Activated naive CD8-positive, alpha-beta T cell treated with anti-CD3 and anti-CD28 coated beads, Interleukin-2, amount 10 ng/mL, durations not matched to agents 7 days and 5 days (primary cell): ENCODE measurements around the gene SOX15. TPM values are rescaled to one million over a fixed set of nuclear protein-coding genes. Genes with fewer than 3 reads are reported as not detected.
A peak's percentile ranks its signal among the peaks of the same experiment; 100 is the strongest.

Experiments
- ATAC-seq: fragments of 150-1000 bp; cut with Tn5 transposase; one replicate; pipeline ENCODE4 v1.10.0; 2021; ENCODE audit warnings: low read depth, moderate library complexity
- POLR2A ChIA-PET: fragments of 350-600 bp; sonication (Branson Sonifier 250); formaldehyde crosslinking; loops from one replicate; lab custom pipeline; 2021; ENCODE audit warnings: antibody characterized with exemption; lab: Charles Lee
- DNase-seq: peaks from one replicate; pipeline ENCODE4 v3.0.0; 2021
- H3K27ac Mint-ChIP-seq: one replicate; pipeline ENCODE4 v1.8.0; 2022; ENCODE audit warnings: mild to moderate bottlenecking, mixed read lengths
- H3K27me3 Mint-ChIP-seq: one replicate; pipeline ENCODE4 v1.8.0; 2022; ENCODE audit warnings: mild to moderate bottlenecking, moderate library complexity, mixed read lengths
- H3K36me3 Mint-ChIP-seq: one replicate; pipeline ENCODE4 v1.8.0; 2021; ENCODE audit warnings: mild to moderate bottlenecking, mixed read lengths
- H3K4me1 Mint-ChIP-seq: one replicate; pipeline ENCODE4 v1.8.0; 2021; ENCODE audit warnings: mixed read lengths
- H3K4me3 Mint-ChIP-seq: one replicate; pipeline ENCODE4 v1.8.0; 2022; ENCODE audit warnings: mild to moderate bottlenecking, moderate library complexity, mixed read lengths
- H3K9me3 Mint-ChIP-seq: one replicate; pipeline ENCODE4 v1.8.0; 2021; ENCODE audit warnings: mixed read lengths
- total RNA-seq, 2 experiments: library from RNA; stranded (reverse); gene quantifications; one replicate each; pipeline ENCODE4 v1.2.3, GENCODE V29; 2021

Gene SOX15
- total RNA-seq, 2 experiments from 2014 or later: 0.30 to 0.57 TPM

DNA sequence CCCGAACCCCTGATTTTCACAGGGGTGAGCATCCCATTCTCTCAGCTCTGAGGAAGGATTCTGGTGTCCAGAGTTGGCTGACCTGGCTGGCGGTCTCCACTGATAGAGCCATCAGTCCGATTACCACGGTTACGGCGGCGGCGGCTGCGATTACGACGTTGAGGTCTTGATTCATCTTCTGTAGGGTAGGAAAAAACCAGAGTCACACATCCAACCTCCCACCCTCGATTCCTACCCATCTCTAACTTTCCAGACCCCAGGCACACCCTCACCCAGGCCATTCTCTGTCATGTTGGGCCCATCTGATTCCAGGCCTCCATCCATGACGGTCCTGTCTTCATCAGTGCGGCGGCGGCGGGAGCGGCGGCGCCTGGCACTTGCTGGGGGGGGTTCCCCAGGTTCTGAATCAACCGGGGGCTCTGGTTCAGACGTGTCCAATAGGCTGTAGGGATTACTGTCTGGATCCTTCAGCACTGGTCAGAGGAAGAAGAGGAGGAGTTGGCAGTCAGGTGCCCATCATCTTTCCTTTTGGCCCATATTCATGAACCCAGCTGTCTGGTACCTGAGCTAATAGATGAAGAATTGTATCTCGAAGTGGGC, 2.6 kb upstream of the SOX15 start:
- ATAC-seq (no peak), DNase-seq (no peak)
- H3K36me3 Mint-ChIP-seq: peaks cover 21% of the 10 kb centered on the region
- H3K4me3 Mint-ChIP-seq: no peak overlapping the region
- POLR2A ChIA-PET: no interaction called here
- H3K4me1 Mint-ChIP-seq: no peaks in the 10 kb centered on the region
- no peak overlapping the region for H3K27ac Mint-ChIP-seq
- H3K27me3 Mint-ChIP-seq: no peaks in the 10 kb centered on the region
- no peaks in the 10 kb centered on the region for H3K9me3 Mint-ChIP-seq

DNA sequence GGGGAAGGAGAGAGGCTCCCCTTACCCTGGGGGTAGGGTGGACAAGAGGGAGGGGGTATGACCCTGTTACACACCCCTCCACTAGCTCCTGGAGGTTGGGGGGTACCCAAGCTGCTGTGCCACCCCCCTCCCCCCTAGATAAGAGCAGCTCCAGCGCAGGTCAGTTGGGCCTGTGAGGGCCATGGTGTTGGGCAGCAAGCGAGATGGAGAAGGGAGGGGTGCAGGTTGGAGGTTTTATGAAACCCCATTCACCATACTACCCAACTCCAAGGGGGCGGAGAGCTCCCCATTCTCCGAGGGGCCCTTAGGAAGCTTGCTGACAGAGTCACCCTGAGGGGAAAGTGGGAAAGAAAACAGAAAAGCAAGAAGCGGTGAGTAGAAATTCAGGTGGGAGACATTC, 1.7 kb upstream of the SOX15 start:
- Mint-ChIP-seq H3K27me3 (no peaks in the 10 kb centered on the region), H3K9me3 (no peaks in the 10 kb centered on the region), H3K36me3 (peaks cover 21% of the 10 kb centered on the region), H3K27ac (no peak overlapping the region), H3K4me1 (peaks cover 3% of the 10 kb centered on the region), H3K4me3 (no peak overlapping the region)
- POLR2A ChIA-PET: interaction anchor here (1.7 kb wide), 1 partner anchor 16 kb away, joined by 4 read pairs; no protein-coding TSS in a partner anchor
- DNase-seq (no peak), ATAC-seq (no peak)

- POLR2A ChIA-PET: interaction anchor here (1.7 to 2.4 kb wide), 2 partner anchors 15 to 96 kb away, joined by 4 to 10 read pairs; partner anchors contain the start of gene TP53
- Mint-ChIP-seq H3K4me3 (no peak overlapping the region), H3K27ac (peak overlapping the region; percentile 49), H3K9me3 (no peaks in the 10 kb centered on the region), H3K27me3 (no peaks in the 10 kb centered on the region), H3K4me1 (peaks cover 3% of the 10 kb centered on the region), H3K36me3 (peaks cover 21% of the 10 kb centered on the region)
- DNase-seq (no peak), ATAC-seq (no peak)
These were observed 849 bp upstream of the SOX15 start for GRCh38 chr17:7590743-7591142.

DNA sequence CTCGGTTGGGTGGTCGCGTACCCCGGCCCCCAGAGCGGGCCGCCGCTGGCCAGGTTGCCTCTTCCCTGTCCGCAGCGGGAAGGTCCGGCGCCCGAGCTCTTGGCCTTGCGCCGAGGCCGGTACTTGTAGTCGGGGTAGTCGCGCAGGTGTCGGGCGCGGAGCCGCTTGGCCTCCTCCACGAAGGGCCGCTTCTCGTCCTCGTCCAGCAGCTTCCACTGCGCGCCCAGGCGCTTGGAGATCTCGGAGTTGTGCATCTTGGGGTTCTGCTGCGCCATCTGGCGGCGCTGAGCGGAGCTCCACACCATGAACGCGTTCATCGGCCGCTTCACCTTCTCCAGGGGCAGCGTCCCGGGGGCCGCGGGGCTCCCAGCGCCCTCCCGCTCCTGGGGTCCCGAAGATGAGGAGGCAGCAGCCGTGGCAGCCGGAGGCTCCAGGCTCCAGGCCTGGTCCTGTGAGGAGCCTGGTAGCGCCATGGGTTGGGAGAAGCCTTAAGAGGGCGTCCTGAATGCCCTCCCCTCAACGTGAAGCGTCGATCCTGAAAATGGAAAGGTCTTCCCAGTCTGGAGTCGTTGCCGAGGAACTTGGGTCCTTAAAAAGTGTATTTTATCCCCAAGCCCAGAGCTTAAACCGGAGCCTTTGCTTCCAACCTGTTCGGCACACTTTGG, 558 bp downstream of the SOX15 start:
- H3K4me1 Mint-ChIP-seq: peaks cover 9% of the 10 kb centered on the region
- H3K9me3 Mint-ChIP-seq: no peaks in the 10 kb centered on the region
- peak; percentile 81 for ATAC-seq
- POLR2A ChIA-PET: interaction anchor here (0.9 to 2.4 kb wide), 9 partner anchors 10 to 152 kb away, joined by 3 to 10 read pairs (median 4); partner anchors contain the start of genes CD68, FGF11 and TP53
- no peak overlapping the region for H3K4me3 Mint-ChIP-seq
- peak; percentile 81 for DNase-seq
- no peak overlapping the region for H3K27ac Mint-ChIP-seq
- peaks cover 16% of the 10 kb centered on the region for H3K36me3 Mint-ChIP-seq
- no peaks in the 10 kb centered on the region for H3K27me3 Mint-ChIP-seq

DNA sequence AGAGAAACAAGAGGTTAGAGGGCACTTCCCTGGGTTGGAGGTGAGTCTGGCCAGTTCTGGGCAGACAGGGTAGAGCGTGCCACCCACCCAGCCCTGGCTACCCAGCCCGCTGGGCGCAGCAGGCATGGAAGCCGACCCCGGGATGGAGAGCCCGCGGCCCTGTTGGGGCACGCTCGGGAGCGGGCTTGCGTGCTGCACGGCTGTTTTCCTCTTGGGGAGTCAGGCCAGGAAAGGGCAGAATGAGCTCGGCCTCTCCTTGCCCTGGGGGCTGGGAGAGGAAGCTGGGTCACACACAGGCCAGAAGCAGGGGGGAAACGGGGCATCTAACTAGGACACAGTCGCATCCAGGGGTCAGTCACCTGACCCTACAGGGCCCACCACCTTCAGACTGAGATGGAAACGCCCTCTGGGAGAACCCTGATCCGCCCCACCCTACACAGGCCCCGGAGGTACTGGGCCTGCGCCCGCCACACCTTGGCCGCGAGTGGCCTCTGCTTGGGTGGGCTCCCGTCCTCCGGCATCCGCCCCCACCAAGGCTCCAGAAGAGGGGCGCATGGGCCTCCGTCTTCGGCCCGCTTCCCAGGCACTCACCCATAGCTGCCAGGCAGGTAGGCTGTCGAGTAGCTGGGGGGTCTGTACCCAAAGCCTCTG, 1.2 kb downstream of the SOX15 start:
- peaks cover 11% of the 10 kb centered on the region for H3K36me3 Mint-ChIP-seq
- no peak for DNase-seq
- H3K9me3 Mint-ChIP-seq: no peaks in the 10 kb centered on the region
- POLR2A ChIA-PET: interaction anchor here (0.9 to 2.4 kb wide), 9 partner anchors 9 to 152 kb away, joined by 3 to 10 read pairs (median 4); partner anchors contain the start of genes CD68, FGF11 and TP53
- H3K4me3 Mint-ChIP-seq: no peak overlapping the region
- ATAC-seq: no peak
- peaks cover 10% of the 10 kb centered on the region for H3K4me1 Mint-ChIP-seq
- no peak overlapping the region for H3K27ac Mint-ChIP-seq
- H3K27me3 Mint-ChIP-seq: no peaks in the 10 kb centered on the region

DNA sequence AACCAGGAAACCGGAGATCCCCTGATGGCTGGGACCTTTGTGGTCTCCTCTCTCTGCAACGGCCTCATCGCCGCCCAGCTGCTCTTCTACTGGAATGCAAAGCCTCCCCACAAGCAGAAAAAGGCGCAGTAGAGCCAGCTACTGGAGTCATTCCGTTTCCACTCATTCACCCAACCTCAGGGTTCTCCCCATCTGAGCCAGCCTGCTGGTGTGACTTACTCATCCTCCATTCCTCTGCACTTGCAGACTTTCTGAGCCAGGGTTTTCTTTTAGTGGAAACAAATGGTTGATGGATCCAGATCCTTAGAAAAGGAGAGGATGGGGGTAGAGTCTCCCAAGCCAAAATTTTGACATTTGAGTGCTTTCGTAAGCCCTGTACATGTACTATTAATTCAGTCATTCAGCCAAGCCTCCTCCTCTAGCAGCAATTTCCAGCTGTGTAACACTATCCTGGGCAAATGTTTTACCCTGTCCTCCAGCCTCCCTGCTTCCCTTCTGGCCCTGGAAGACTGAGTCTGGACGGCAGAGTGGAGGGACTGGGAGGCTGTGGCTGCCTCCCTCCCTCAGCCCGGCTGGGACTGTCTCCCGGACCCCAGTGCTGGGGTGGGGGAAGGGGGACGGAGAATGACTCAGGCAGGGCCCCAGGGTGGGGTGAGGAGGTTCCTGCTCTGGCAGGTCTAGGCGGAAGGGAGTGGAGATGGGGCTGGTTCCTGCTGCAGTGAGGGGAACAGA, 2.3 kb downstream of the SOX15 start:
- H3K9me3 Mint-ChIP-seq: no peaks in the 10 kb centered on the region
- peaks cover 9% of the 10 kb centered on the region for H3K36me3 Mint-ChIP-seq
- POLR2A ChIA-PET: interaction anchor here (0.8 to 5.7 kb wide), 5 partner anchors 14 to 100 kb away, joined by 3 to 89 read pairs (median 5); partner anchors contain the start of genes FXR2, TP53 and WRAP53
- no peak overlapping the region for H3K4me3 Mint-ChIP-seq
- no peak overlapping the region for H3K27ac Mint-ChIP-seq
- DNase-seq (no peak), ATAC-seq (no peak)
- no peaks in the 10 kb centered on the region for H3K27me3 Mint-ChIP-seq
- H3K4me1 Mint-ChIP-seq: peaks cover 14% of the 10 kb centered on the region

- H3K27ac Mint-ChIP-seq: peak overlapping the region; percentile 45
- DNase-seq (no peak), ATAC-seq (no peak)
- no peaks in the 10 kb centered on the region for H3K27me3 Mint-ChIP-seq
- POLR2A ChIA-PET: interaction anchor here (0.8 to 5.7 kb wide), 5 partner anchors 13 to 101 kb away, joined by 3 to 89 read pairs (median 5); partner anchors contain the start of genes FXR2, TP53 and WRAP53
- no peaks in the 10 kb centered on the region for H3K9me3 Mint-ChIP-seq
- H3K4me1 Mint-ChIP-seq: peaks cover 21% of the 10 kb centered on the region
- peaks cover 11% of the 10 kb centered on the region for H3K36me3 Mint-ChIP-seq
- no peak overlapping the region for H3K4me3 Mint-ChIP-seq
These were observed 3.0 kb downstream of the SOX15 start for GRCh38 chr17:7586673-7587419.

- no peaks in the 10 kb centered on the region for H3K27me3 Mint-ChIP-seq
- no peaks in the 10 kb centered on the region for H3K9me3 Mint-ChIP-seq
- peaks cover 47% of the 10 kb centered on the region for H3K4me1 Mint-ChIP-seq
- DNase-seq (peak; percentile 95), ATAC-seq (peak; percentile 85)
- POLR2A ChIA-PET: interaction anchor here (0.7 to 5.7 kb wide), 18 partner anchors 10 to 538 kb away, joined by 3 to 89 read pairs (median 4); partner anchors contain the start of genes FXR2, GABARAP, NEURL4 and POLR2A
- H3K4me3 Mint-ChIP-seq: peak within 1 kb of the TSS; percentile 99
- peak within 1 kb of the TSS; percentile 100 for H3K27ac Mint-ChIP-seq
- H3K36me3 Mint-ChIP-seq: peaks cover 30% of the 10 kb centered on the region
These were observed 6.4 kb downstream of the SOX15 start, which contains the start of gene MPDU1 for GRCh38 chr17:7583253-7584109. Gene MPDU1 (plus strand): TSS chr17:7583852. CDS start chr17:7583863, 11 bp downstream.

GRCh38 chr17:7582396-7583252, 7.3 kb downstream of the SOX15 start:
- DNase-seq (no peak), ATAC-seq (no peak)
- H3K27ac Mint-ChIP-seq: peak overlapping the region; percentile 100
- POLR2A ChIA-PET: interaction anchor here (1.3 to 5.7 kb wide), 8 partner anchors 9 to 341 kb away, joined by 3 to 89 read pairs (median 10); partner anchors contain the start of genes FXR2, GABARAP, NEURL4 and SAT2
- no peaks in the 10 kb centered on the region for H3K27me3 Mint-ChIP-seq
- peaks cover 35% of the 10 kb centered on the region for H3K36me3 Mint-ChIP-seq
- H3K4me3 Mint-ChIP-seq: peak overlapping the region; percentile 99
- peaks cover 56% of the 10 kb centered on the region for H3K4me1 Mint-ChIP-seq
- no peaks in the 10 kb centered on the region for H3K9me3 Mint-ChIP-seq

DNA sequence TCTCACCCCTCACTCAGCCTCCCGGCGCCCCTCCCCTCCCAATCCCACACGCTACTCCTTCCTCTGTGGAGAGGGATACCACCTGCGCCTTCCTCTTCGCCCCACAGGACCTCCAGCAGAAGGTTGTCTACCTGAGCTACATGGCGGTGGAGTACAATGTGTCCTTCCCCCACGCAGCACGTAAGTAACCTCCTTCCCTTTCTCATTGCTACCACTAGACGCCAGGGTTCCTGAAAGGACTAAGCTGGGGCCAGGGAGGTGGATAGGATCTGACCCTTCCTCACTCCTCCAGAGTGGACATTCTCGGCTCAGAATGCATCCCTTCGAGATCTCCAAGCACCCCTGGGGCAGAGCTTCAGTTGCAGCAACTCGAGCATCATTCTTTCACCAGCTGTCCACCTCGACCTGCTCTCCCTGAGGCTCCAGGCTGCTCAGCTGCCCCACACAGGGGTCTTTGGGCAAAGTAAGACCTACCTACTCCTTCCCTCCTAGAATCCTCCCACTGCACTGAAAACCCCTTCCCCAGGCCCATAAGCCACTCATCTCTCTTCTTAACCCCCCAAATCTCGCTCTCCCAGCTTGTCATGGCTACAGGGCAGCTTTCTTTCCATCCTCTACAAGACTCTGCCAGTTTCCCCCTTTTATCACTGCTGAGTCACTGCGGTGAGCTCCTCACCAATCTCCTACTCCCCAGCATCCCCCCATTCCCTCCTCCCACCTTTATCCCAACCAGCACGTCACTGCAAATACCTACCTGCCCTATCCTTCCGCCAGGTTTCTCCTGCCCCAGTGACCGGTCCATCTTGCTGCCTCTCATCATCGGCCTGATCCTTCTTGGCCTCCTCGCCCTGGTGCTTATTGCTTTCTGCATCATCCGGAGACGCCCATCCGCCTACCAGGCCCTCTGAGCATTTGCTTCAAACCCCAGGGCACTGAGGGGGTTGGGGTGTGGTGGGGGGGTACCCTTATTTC, 9.0 kb downstream of the SOX15 start:
- peak overlapping the region; percentile 96 for H3K27ac Mint-ChIP-seq
- POLR2A ChIA-PET: interaction anchor here (0.5 to 2.5 kb wide), 7 partner anchors 9 to 122 kb away, joined by 3 to 14 read pairs (median 6); partner anchors contain the start of genes FXR2, POLR2A, SOX15 and TP53
- H3K4me3 Mint-ChIP-seq: peak overlapping the region; percentile 80
- ATAC-seq (no peak), DNase-seq (no peak)
- H3K4me1 Mint-ChIP-seq: peaks cover 65% of the 10 kb centered on the region
- no peaks in the 10 kb centered on the region for H3K27me3 Mint-ChIP-seq
- peaks cover 42% of the 10 kb centered on the region for H3K36me3 Mint-ChIP-seq
- H3K9me3 Mint-ChIP-seq: no peaks in the 10 kb centered on the region
